HepG2 (cell line): ENCODE data around the gene TBC1D24. TPM values are rescaled to one million over a fixed set of nuclear protein-coding genes. Genes with fewer than 3 reads are reported as not detected.

Source experiments
- CREB1 ChIP-seq, 2 experiments: fragments of 450-650 bp in 1 of 2; IDR thresholded peaks; 2 replicates each; pipeline ENCODE4 v1.6.1; 2016 to 2017; ENCODE audit warnings: control low read depth in 1 of 2, mild to moderate bottlenecking in 1 of 2, missing compliant biosample characterization in 1 of 2, missing genetic modification characterization in 1 of 2
- DRAP1 ChIP-seq: IDR thresholded peaks from 2 replicates; pipeline ENCODE4 v1.6.1; 2016; ENCODE audit warnings: missing genetic modification reagents, missing compliant biosample characterization
- EP300 ChIP-seq, 3 experiments: sonication (generic) in 1 of 3; formaldehyde crosslinking in 1 of 3; IDR thresholded peaks; 2 replicates each; pipeline versions ENCODE4 v1.5.1 to v1.6.1; 2011 to 2020; ENCODE audit warnings: low read depth in 2 of 3, low read length in 2 of 3, borderline replicate concordance in 1 of 3, improper control_type of control experiment in 1 of 3, mild to moderate bottlenecking in 1 of 3, missing genetic modification reagents in 1 of 3, moderate library complexity in 1 of 3
- FOXA3 ChIP-seq: IDR thresholded peaks from 2 replicates; pipeline ENCODE4 v1.6.1; 2016; ENCODE audit warnings: missing genetic modification reagents, missing compliant biosample characterization
- GATA4 ChIP-seq: sonication (generic); IDR thresholded peaks from 2 replicates; pipeline ENCODE4 v1.6.1; 2016; ENCODE audit warnings: antibody characterized with exemption, low read depth, borderline replicate concordance
- NCOA5 ChIP-seq: sonication (generic); formaldehyde crosslinking; IDR thresholded peaks from 2 replicates; pipeline ENCODE4 v1.4.0; 2020; ENCODE audit warnings: missing genetic modification reagents
- NCOR1 ChIP-seq: fragments of 200-600 bp; sonication (generic); IDR thresholded peaks from 2 replicates; pipeline ENCODE4 v1.7.0; 2017; ENCODE audit warnings: antibody characterized with exemption, low read length, borderline replicate concordance
- TBL1XR1 ChIP-seq: fragments of 150-350 bp; IDR thresholded peaks from 2 replicates; pipeline ENCODE4 v1.6.1; 2014; ENCODE audit warnings: borderline replicate concordance, low read length; ENCODE audit not compliant: partially characterized antibody
- ZBTB2 ChIP-seq: sonication (generic); formaldehyde crosslinking; IDR thresholded peaks from 2 replicates; pipeline ENCODE4 v1.8.0; 2022; ENCODE audit warnings: low read depth, missing genetic modification reagents
- ZHX1 ChIP-seq: sonication (generic); formaldehyde crosslinking; IDR thresholded peaks from 2 replicates; pipeline ENCODE4 v1.8.1; 2022; ENCODE audit warnings: low read depth, mild to moderate bottlenecking, missing genetic modification reagents
- ZNF101 ChIP-seq: sonication (generic); formaldehyde crosslinking; IDR thresholded peaks from 2 replicates; pipeline ENCODE4 v1.4.0; 2020; ENCODE audit warnings: mild to moderate bottlenecking, low read depth, missing genetic modification reagents, borderline replicate concordance
- ZNF496 ChIP-seq: sonication (generic); formaldehyde crosslinking; IDR thresholded peaks from 2 replicates; pipeline ENCODE4 v1.8.1; 2023; ENCODE audit warnings: mild to moderate bottlenecking, moderate library complexity, missing genetic modification reagents; ENCODE audit not compliant: insufficient replicate concordance
- ZNF883 ChIP-seq: sonication (generic); formaldehyde crosslinking; IDR thresholded peaks from 2 replicates; pipeline ENCODE4 v1.5.1; 2020; ENCODE audit warnings: mild to moderate bottlenecking, missing genetic modification reagents; ENCODE audit errors: not compliant biosample characterization
- polyA plus RNA-seq, 8 experiments: library from polyadenylated mRNA; depleted of rRNA in 3 of 8; stranded (reverse) in 7 of 8; unstranded in 1 of 8; fragments of >200 nt; fragmentation: Illumina TruSeq in 4 of 8; extraction: Trizol in 4 of 8; gene quantifications; 2 replicates each; pipeline versions ENCODE4 v1.2.1 to v1.2.3, GENCODE V29; 2011 to 2016; ENCODE audit warnings: low read depth in 4 of 8, missing spikeins in 1 of 8, mixed read lengths in 1 of 8; ENCODE audit not compliant: insufficient read depth in 1 of 8
- total RNA-seq, 5 experiments: library from RNA; depleted of rRNA; stranded (reverse); fragments of >200 nt; fragmentation: Illumina TruSeq; extraction: Trizol; gene quantifications; 2 replicates each; pipeline ENCODE4 v1.2.3, GENCODE V29; 2016; ENCODE audit warnings: low read depth in 1 of 5
- TF ChIP-seq, protein P1 (sequence below): IDR thresholded peaks from 2 replicates; pipeline ENCODE4 v1.6.1; 2016; ENCODE audit warnings: missing compliant biosample characterization, missing genetic modification reagents, borderline replicate concordance
- TF ChIP-seq, protein P2 (sequence below): IDR thresholded peaks from 2 replicates; pipeline ENCODE4 v1.6.1; 2016; ENCODE audit warnings: low read depth, borderline replicate concordance
- TF ChIP-seq, protein P3 (sequence below): sonication (generic); formaldehyde crosslinking; IDR thresholded peaks from 2 replicates; pipeline ENCODE4 v1.8.0; 2022; ENCODE audit warnings: missing genetic modification reagents, mild to moderate bottlenecking, borderline replicate concordance
- TF ChIP-seq, protein P4 (sequence below): sonication (generic); formaldehyde crosslinking; IDR thresholded peaks from 2 replicates; pipeline ENCODE4 v1.9.0; 2022; ENCODE audit warnings: low read depth, missing genetic modification reagents

TBC1D24 gene
- total and polyA plus RNA-seq, 2 of the 13 experiments (the other 11 are each of a cell fraction or from before 2014, with no cell fraction given): 7.7 to 13.7 TPM

GRCh38 chr16:2524339-2524938 lies 49.5 kb downstream of the TBC1D24 start (continued):
- TF ChIP-seq, protein P1, sequence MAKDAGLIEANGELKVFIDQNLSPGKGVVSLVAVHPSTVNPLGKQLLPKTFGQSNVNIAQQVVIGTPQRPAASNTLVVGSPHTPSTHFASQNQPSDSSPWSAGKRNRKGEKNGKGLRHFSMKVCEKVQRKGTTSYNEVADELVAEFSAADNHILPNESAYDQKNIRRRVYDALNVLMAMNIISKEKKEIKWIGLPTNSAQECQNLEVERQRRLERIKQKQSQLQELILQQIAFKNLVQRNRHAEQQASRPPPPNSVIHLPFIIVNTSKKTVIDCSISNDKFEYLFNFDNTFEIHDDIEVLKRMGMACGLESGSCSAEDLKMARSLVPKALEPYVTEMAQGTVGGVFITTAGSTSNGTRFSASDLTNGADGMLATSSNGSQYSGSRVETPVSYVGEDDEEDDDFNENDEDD (CRISPR knock-in tag): peak; percentile 15; the same call in 1 of the 2 replicates
- TF ChIP-seq ZBTB2 (CRISPR knock-in tag): no peak
- TF ChIP-seq ZHX1 (CRISPR knock-in tag): peak; percentile 34; the same call in 1 of the 2 replicates
- peak; percentile 33; the same call in 1 of the 2 replicates for TF ChIP-seq DRAP1 (CRISPR knock-in tag)
- TF ChIP-seq TBL1XR1: no peak
- no peak for TF ChIP-seq NCOA5
- no peak for TF ChIP-seq ZNF101 (CRISPR knock-in tag)
- peak; percentile 27 for TF ChIP-seq ZNF883 (CRISPR knock-in tag)
- TF ChIP-seq, protein P2, sequence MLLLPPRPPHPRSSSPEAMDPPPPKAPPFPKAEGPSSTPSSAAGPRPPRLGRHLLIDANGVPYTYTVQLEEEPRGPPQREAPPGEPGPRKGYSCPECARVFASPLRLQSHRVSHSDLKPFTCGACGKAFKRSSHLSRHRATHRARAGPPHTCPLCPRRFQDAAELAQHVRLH (CRISPR knock-in tag): peak; percentile 49; the same call in 1 of the 2 replicates
- TF ChIP-seq GATA4: no peak
- TF ChIP-seq, protein P3, sequence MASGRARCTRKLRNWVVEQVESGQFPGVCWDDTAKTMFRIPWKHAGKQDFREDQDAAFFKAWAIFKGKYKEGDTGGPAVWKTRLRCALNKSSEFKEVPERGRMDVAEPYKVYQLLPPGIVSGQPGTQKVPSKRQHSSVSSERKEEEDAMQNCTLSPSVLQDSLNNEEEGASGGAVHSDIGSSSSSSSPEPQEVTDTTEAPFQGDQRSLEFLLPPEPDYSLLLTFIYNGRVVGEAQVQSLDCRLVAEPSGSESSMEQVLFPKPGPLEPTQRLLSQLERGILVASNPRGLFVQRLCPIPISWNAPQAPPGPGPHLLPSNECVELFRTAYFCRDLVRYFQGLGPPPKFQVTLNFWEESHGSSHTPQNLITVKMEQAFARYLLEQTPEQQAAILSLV: peak; percentile 29; the same call in 1 of the 2 replicates
- peak; percentile 89; the same call in 1 of the 2 replicates for TF ChIP-seq NCOR1
- TF ChIP-seq CREB1 (IDR thresholded peaks at IDR 0.05): no peak
- TF ChIP-seq CREB1 (CRISPR knock-in tag; IDR thresholded peaks at IDR 0.05): peak; percentile 63
- TF ChIP-seq, protein P4, sequence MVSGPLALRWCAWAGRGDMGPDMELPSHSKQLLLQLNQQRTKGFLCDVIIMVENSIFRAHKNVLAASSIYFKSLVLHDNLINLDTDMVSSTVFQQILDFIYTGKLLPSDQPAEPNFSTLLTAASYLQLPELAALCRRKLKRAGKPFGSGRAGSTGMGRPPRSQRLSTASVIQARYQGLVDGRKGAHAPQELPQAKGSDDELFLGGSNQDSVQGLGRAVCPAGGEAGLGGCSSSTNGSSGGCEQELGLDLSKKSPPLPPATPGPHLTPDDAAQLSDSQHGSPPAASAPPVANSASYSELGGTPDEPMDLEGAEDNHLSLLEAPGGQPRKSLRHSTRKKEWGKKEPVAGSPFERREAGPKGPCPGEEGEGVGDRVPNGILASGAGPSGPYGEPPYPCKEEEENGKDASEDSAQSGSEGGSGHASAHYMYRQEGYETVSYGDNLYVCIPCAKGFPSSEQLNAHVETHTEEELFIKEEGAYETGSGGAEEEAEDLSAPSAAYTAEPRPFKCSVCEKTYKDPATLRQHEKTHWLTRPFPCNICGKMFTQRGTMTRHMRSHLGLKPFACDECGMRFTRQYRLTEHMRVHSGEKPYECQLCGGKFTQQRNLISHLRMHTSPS (CRISPR knock-in tag): peak; percentile 59; the same call in 1 of the 2 replicates
- no peak for TF ChIP-seq ZNF496 (CRISPR knock-in tag)
- peak; percentile 91 for TF ChIP-seq FOXA3 (CRISPR knock-in tag)
- peak in 1 of 2 experiments; percentile 81; a peak in 2 of 4 replicates for TF ChIP-seq EP300 (IDR thresholded peaks at IDR 0.05; ENCODE audit: low read depth in 2 of 2, low read length in 2 of 2)
- peak; percentile 77 for TF ChIP-seq EP300 (CRISPR knock-in tag; IDR thresholded peaks at IDR 0.05; ENCODE audit: borderline replicate concordance)
